Neural cell (in vitro differentiated cells): ENCODE data around the gene KRTAP1-5. TPM values are rescaled to one million over a fixed set of nuclear protein-coding genes. Genes with fewer than 3 reads are reported as not detected.
"Not testable (repeated sequence)": the region's sequence is repeated elsewhere in the genome, so short reads cannot be mapped to it uniquely, and the experiment has no call there.

ENCODE experiments used
- H2AFZ ChIP-seq: fragments of 200-600, 300-800 bp; sonication (generic), shearing (Covaris generic); 2 replicates; pipeline ENCODE4 v1.6.0; 2014; ENCODE audit warnings: low read depth, mild to moderate bottlenecking, antibody characterized with exemption, low read length, moderate library complexity
- H3F3A ChIP-seq: fragments of 200-600 bp; shearing (Covaris generic); 2 replicates; pipeline ENCODE4 v1.6.1; 2016; ENCODE audit warnings: mild to moderate bottlenecking, moderate library complexity, mixed read lengths, antibody characterized with exemption, low read length; ENCODE audit not compliant: insufficient read depth, poor library complexity, severe bottlenecking
- H3K27ac ChIP-seq: fragments of 200-600, 300-800 bp; sonication (generic), shearing (Covaris generic); 2 replicates; pipeline ENCODE4 v1.5.1; 2014; ENCODE audit warnings: mild to moderate bottlenecking, low read length, moderate library complexity
- H3K27me3 ChIP-seq: fragments of 300-800, 200-600 bp; sonication (generic), shearing (Covaris generic); 2 replicates; pipeline ENCODE4 v1.6.0; 2014; ENCODE audit warnings: mild to moderate bottlenecking, low read depth, low read length, moderate library complexity; ENCODE audit not compliant: insufficient read depth
- H3K36me3 ChIP-seq: fragments of 300-800, 200-600 bp; sonication (generic), shearing (Covaris generic); 2 replicates; pipeline ENCODE4 v1.5.1; 2014; ENCODE audit warnings: mild to moderate bottlenecking, antibody characterized with exemption, low read length, moderate library complexity; ENCODE audit not compliant: insufficient read depth
- H3K4me2 ChIP-seq: fragments of 300-800, 200-600 bp; sonication (generic), shearing (Covaris generic); 2 replicates; pipeline ENCODE4 v1.6.0; 2014; ENCODE audit warnings: mild to moderate bottlenecking, low read length
- H3K4me3 ChIP-seq: fragments of 300-800, 200-600 bp; sonication (generic), shearing (Covaris generic); 2 replicates; pipeline ENCODE4 v1.5.1; 2014; ENCODE audit warnings: mild to moderate bottlenecking, low read length, moderate library complexity
- H3K79me2 ChIP-seq: fragments of 200-600 bp; shearing (Covaris generic); replicated peaks from 2 replicates; pipeline ENCODE4 v1.6.0; 2014; ENCODE audit warnings: mild to moderate bottlenecking, low read length, moderate library complexity; ENCODE audit not compliant: insufficient read depth
- H3K9ac ChIP-seq: fragments of 300-800, 200-600 bp; sonication (generic), shearing (Covaris generic); 2 replicates; pipeline ENCODE4 v1.6.1; 2016; ENCODE audit warnings: mild to moderate bottlenecking, low read length, mixed read lengths
- H3K9me2 ChIP-seq: fragments of 200-600 bp; shearing (Covaris generic); 2 replicates; pipeline ENCODE4 v1.6.1; 2016; ENCODE audit warnings: mild to moderate bottlenecking, low read length, mixed read lengths; ENCODE audit not compliant: insufficient read depth
- H3K9me3 ChIP-seq: fragments of 200-600, 300-800 bp; sonication (generic), shearing (Covaris generic); 2 replicates; pipeline ENCODE4 v1.6.1; 2016; ENCODE audit warnings: mild to moderate bottlenecking, mixed run types, low read length, moderate library complexity, mixed read lengths
- H4K20me1 ChIP-seq: fragments of 200-600 bp; shearing (Covaris generic); 2 replicates; pipeline ENCODE4 v1.6.1; 2016; ENCODE audit warnings: mild to moderate bottlenecking, mixed run types; ENCODE audit not compliant: insufficient read depth
- EP300 ChIP-seq: fragments of 450-650 bp; conservative IDR thresholded peaks from 2 replicates; pipeline ENCODE4 v1.6.1; 2014; ENCODE audit warnings: antibody characterized with exemption, mild to moderate bottlenecking, moderate library complexity; ENCODE audit not compliant: poor library complexity, severe bottlenecking
- EZH2 ChIP-seq: fragments of 200-600, 300-800 bp; shearing (Covaris generic), sonication (generic); IDR thresholded peaks from 2 replicates; pipeline ENCODE4 v1.6.1; 2014; ENCODE audit warnings: antibody characterized with exemption, low read length, borderline replicate concordance, mild to moderate bottlenecking; ENCODE audit not compliant: insufficient read depth, poor library complexity, severe bottlenecking
- MXI1 ChIP-seq: fragments of 450-650 bp; conservative IDR thresholded peaks from 2 replicates; pipeline ENCODE4 v1.6.1; 2014; ENCODE audit warnings: antibody characterized with exemption, mild to moderate bottlenecking; ENCODE audit not compliant: poor library complexity, severe bottlenecking
- POLR2AphosphoS5 ChIP-seq: IDR thresholded peaks from 2 replicates; pipeline ENCODE4 v1.6.1; 2012
- RAD21 ChIP-seq: fragments of 450-650 bp; conservative IDR thresholded peaks from 2 replicates; pipeline ENCODE4 v1.6.1; 2014; ENCODE audit warnings: antibody characterized with exemption, mild to moderate bottlenecking, moderate library complexity
- SMC3 ChIP-seq: fragments of 450-650 bp; conservative IDR thresholded peaks from 2 replicates; pipeline ENCODE4 v1.6.1; 2014; ENCODE audit warnings: antibody characterized with exemption, mild to moderate bottlenecking, moderate library complexity; ENCODE audit not compliant: poor library complexity
- TAF1 ChIP-seq: IDR thresholded peaks from 2 replicates; pipeline ENCODE4 v1.6.1; 2012; ENCODE audit warnings: low read depth
- polyA plus RNA-seq: library from polyadenylated mRNA; depleted of rRNA; stranded (reverse); fragments of >200 nt; gene quantifications from 2 replicates; pipeline ENCODE4 v1.2.3, GENCODE V29; 2014
- TF ChIP-seq, protein P1 (sequence below): fragments of 450-650 bp; IDR thresholded peaks from 2 replicates; pipeline ENCODE4 v1.5.1; 2014; ENCODE audit warnings: antibody characterized with exemption, mild to moderate bottlenecking, moderate library complexity; ENCODE audit not compliant: poor library complexity, severe bottlenecking
- TF ChIP-seq, protein P2 (sequence below): IDR thresholded peaks from 2 replicates; pipeline ENCODE4 v1.6.1; 2012; ENCODE audit warnings: borderline replicate concordance

KRTAP1-5 gene
- polyA plus RNA-seq, 1 donor from 2014 or later, result not detected

DNA sequence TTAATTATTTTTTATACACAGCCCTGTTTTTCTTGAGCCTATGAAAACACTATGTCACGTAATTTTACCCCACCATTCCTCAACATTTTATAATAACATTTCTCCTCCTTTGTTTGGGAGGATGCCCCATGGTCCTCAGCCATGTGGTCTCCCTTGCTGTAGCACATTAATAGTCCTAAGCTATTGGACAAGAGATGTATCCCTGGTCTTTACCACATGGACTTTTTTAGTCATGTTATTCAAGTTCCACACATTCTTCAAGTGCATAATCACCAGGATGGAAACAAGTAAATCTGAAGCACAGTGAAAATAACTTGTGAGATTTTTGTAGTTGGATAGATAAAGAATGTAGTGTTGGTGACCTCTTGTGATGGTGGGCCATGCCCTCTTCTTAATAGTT, 35.0 kb upstream of the KRTAP1-5 start:
- H2AFZ ChIP-seq, result no peak overlapping the region
- TF ChIP-seq EZH2 (no peak), MXI1 (no peak), EP300 (no peak), SMC3 (no peak), POLR2AphosphoS5 (no peak)
- no peak overlapping the region for H3K9ac ChIP-seq

DNA sequence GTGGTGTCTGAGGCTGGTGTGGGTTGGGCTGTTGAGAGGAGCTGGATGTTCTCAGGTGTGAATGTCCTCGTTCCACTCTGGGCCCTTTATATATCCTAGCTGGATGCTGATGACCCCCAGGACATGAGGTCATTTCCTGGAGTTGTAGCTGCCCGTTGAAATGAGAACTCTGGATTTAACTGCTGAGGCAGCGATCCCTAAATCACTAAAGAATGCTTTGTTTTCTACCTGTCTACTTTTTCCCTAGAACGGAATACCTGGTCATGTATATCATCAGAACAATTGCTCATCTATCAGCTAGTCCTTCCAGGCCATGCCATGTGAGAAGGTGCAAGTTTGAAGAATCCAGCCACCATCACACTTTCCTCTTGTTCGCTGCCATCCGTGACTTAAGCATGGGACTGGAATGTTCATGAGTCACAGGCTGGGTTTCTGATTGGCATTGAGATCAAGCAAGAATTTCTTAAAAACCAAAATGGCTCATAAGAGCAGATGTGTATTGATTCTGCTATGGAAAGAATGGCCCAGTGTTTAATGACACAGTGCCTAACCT, 33.1 kb upstream of the KRTAP1-5 start, which contains the start of gene KRTAP2-3:
TSS of gene KRTAP2-3 (minus strand) at position 63 of the 553 bp plus-strand sequence. CDS start 64 bp downstream, outside the sequence.
- no peak for TF ChIP-seq EP300
- TF ChIP-seq TAF1, result no peak
- Histone ChIP-seq H3K4me2 (no peak within 1 kb of the TSS), H3K9me3 (no peaks in the 10 kb centered on the region), H4K20me1 (no peaks in the 10 kb centered on the region), H3K27me3 (no peaks in the 10 kb centered on the region), H2AFZ (no peak within 1 kb of the TSS), H3K9ac (no peak within 1 kb of the TSS), H3K9me2 (no peaks in the 10 kb centered on the region), H3K36me3 (no peaks in the 10 kb centered on the region), H3K79me2 (no peaks in the 10 kb centered on the region), H3F3A (no peaks in the 10 kb centered on the region), H3K4me3 (no peak within 1 kb of the TSS), H3K27ac (no peak within 1 kb of the TSS)

More for the DNA sequence above, 35.0 kb upstream of the KRTAP1-5 start:
- H3F3A ChIP-seq, result no peaks in the 10 kb centered on the region
- no peak overlapping the region for H3K4me3 ChIP-seq
- H3K79me2 ChIP-seq, result no peaks in the 10 kb centered on the region
- no peaks in the 10 kb centered on the region for H3K36me3 ChIP-seq
- H3K9me3 ChIP-seq, result no peaks in the 10 kb centered on the region
- H3K9me2 ChIP-seq, result no peaks in the 10 kb centered on the region
- no peaks in the 10 kb centered on the region for H4K20me1 ChIP-seq
- no peak overlapping the region for H3K27ac ChIP-seq
- H3K27me3 ChIP-seq, result no peaks in the 10 kb centered on the region
- no peak overlapping the region for H3K4me2 ChIP-seq

DNA sequence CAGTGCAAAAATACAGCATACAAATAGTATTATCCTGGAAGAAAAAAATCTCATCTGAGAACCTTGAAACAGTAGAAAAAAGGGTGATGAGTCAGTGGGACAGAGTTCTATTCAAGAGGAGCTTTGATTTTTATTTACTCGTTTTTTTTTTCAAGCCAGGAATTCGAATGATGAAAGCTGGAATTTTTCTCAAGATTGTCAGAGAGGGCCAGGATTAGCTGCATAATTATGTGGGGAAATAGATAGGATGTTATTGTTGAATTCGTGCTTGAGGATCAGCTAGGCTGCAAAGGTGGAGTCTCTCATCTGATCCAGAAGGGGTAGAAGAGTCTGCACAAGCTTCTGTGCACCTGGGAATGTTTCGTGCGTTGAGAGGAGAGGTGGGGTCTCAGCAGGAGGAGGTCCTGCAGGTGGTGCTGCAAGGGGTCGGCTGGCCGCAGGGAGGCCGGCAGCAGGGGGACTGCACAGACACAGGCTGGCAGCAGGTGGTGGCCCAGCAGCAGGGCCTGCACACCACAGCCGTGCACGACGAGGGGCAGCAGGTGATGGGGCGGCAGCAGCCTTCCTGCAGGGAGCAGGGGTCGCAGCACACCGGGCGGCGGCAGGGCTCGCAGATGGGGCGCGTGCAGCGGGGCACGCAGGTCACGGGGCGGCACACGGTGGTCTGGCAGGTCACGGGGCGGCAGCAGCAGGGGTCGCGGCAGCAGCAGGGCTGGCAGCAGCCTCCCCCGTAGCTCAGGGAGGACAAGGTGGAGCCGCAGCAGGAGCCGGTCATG, 32.5 kb upstream of the KRTAP1-5 start:
- H3K27ac ChIP-seq, H3K4me2 ChIP-seq, H3K36me3 ChIP-seq, H3K27me3 ChIP-seq, H3K9me2 ChIP-seq, H3K79me2 ChIP-seq, H3K9me3 ChIP-seq, H4K20me1 ChIP-seq, H3K4me3 ChIP-seq, H3F3A ChIP-seq, H3K9ac ChIP-seq, H2AFZ ChIP-seq: not testable (repeated sequence)

DNA sequence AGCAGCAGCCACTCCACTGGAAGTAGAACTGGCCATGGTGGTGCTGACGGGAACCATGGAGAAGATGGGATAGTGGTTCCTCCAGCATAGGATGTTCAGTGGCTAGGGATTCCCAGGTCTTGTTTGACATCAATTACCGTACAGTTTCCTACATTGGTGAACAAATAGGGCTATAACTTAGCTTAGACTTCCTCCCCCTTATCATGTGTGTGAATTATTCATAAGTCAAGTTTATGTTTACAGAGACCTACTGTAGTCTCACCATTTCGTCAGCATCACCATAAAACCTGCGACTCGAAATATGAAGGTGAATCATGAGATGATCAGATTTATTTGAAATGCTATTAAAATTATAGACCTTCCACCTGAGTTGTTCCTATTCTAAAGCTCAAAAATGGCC, 31.7 kb upstream of the KRTAP1-5 start:
- H3K36me3 ChIP-seq, result no peaks in the 10 kb centered on the region
- no peak overlapping the region for H3K4me3 ChIP-seq
- H2AFZ ChIP-seq, result no peak overlapping the region
- no peak for TF ChIP-seq RAD21
- TF ChIP-seq, protein P1, sequence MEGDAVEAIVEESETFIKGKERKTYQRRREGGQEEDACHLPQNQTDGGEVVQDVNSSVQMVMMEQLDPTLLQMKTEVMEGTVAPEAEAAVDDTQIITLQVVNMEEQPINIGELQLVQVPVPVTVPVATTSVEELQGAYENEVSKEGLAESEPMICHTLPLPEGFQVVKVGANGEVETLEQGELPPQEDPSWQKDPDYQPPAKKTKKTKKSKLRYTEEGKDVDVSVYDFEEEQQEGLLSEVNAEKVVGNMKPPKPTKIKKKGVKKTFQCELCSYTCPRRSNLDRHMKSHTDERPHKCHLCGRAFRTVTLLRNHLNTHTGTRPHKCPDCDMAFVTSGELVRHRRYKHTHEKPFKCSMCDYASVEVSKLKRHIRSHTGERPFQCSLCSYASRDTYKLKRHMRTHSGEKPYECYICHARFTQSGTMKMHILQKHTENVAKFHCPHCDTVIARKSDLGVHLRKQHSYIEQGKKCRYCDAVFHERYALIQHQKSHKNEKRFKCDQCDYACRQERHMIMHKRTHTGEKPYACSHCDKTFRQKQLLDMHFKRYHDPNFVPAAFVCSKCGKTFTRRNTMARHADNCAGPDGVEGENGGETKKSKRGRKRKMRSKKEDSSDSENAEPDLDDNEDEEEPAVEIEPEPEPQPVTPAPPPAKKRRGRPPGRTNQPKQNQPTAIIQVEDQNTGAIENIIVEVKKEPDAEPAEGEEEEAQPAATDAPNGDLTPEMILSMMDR, result no peak
- TF ChIP-seq TAF1, result no peak
- TF ChIP-seq POLR2AphosphoS5, result no peak
- no peak for TF ChIP-seq SMC3
- TF ChIP-seq EZH2, result no peak
- no peak for TF ChIP-seq MXI1
- TF ChIP-seq, protein P2, sequence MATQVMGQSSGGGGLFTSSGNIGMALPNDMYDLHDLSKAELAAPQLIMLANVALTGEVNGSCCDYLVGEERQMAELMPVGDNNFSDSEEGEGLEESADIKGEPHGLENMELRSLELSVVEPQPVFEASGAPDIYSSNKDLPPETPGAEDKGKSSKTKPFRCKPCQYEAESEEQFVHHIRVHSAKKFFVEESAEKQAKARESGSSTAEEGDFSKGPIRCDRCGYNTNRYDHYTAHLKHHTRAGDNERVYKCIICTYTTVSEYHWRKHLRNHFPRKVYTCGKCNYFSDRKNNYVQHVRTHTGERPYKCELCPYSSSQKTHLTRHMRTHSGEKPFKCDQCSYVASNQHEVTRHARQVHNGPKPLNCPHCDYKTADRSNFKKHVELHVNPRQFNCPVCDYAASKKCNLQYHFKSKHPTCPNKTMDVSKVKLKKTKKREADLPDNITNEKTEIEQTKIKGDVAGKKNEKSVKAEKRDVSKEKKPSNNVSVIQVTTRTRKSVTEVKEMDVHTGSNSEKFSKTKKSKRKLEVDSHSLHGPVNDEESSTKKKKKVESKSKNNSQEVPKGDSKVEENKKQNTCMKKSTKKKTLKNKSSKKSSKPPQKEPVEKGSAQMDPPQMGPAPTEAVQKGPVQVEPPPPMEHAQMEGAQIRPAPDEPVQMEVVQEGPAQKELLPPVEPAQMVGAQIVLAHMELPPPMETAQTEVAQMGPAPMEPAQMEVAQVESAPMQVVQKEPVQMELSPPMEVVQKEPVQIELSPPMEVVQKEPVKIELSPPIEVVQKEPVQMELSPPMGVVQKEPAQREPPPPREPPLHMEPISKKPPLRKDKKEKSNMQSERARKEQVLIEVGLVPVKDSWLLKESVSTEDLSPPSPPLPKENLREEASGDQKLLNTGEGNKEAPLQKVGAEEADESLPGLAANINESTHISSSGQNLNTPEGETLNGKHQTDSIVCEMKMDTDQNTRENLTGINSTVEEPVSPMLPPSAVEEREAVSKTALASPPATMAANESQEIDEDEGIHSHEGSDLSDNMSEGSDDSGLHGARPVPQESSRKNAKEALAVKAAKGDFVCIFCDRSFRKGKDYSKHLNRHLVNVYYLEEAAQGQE, result no peak
- TF ChIP-seq EP300, result no peak
- no peaks in the 10 kb centered on the region for H3K79me2 ChIP-seq
- H3K27me3 ChIP-seq, result no peaks in the 10 kb centered on the region
- H3K9me2 ChIP-seq, result no peaks in the 10 kb centered on the region
- no peaks in the 10 kb centered on the region for H4K20me1 ChIP-seq
- H3K9ac ChIP-seq, result no peak overlapping the region
- H3K27ac ChIP-seq, result no peak overlapping the region
- no peaks in the 10 kb centered on the region for H3F3A ChIP-seq
- H3K4me2 ChIP-seq, result no peak overlapping the region
- no peaks in the 10 kb centered on the region for H3K9me3 ChIP-seq
